SU-DHL-6 (cell line): ENCODE data around the gene ZNF580.

ENCODE experiments used
- H2AFZ ChIP-seq: fragments of 200-600 bp; sonication (generic); 2 replicates; pipeline ENCODE4 v1.6.1; 2014; ENCODE audit warnings: low read depth, mild to moderate bottlenecking, moderate library complexity, mixed read lengths, antibody characterized with exemption, low read length; ENCODE audit not compliant: severe bottlenecking
- H3F3A ChIP-seq: fragments of 200-600 bp; shearing (Covaris generic); 2 replicates; pipeline ENCODE4 v1.6.0; 2016; ENCODE audit warnings: antibody characterized with exemption, mild to moderate bottlenecking; ENCODE audit not compliant: insufficient read depth
- H3K27ac ChIP-seq: fragments of 200-600 bp; sonication (generic); 2 replicates; pipeline ENCODE4 v1.5.1; 2016; ENCODE audit warnings: low read depth, mild to moderate bottlenecking, low read length, moderate library complexity, mixed read lengths
- H3K27me3 ChIP-seq: fragments of 200-600 bp; sonication (generic), shearing (Covaris generic); 2 replicates; pipeline ENCODE4 v1.6.0; 2014; ENCODE audit warnings: mild to moderate bottlenecking, low read length
- H3K36me3 ChIP-seq: fragments of 200-600 bp; sonication (generic); 2 replicates; pipeline ENCODE4 v1.6.1; 2014; ENCODE audit warnings: mild to moderate bottlenecking, low read length, mixed read lengths
- H3K4me2 ChIP-seq: fragments of 300-600, 200-600 bp; shearing (Covaris generic), sonication (generic); 2 replicates; pipeline ENCODE4 v1.6.0; 2014; ENCODE audit warnings: low read length, low read depth, mild to moderate bottlenecking; ENCODE audit not compliant: poor library complexity, severe bottlenecking
- H3K4me3 ChIP-seq: fragments of 200-600 bp; sonication (generic); 2 replicates; pipeline ENCODE4 v1.5.1; 2014; ENCODE audit warnings: antibody characterized with exemption, low read length, mild to moderate bottlenecking, mixed read lengths; ENCODE audit not compliant: insufficient read depth, poor library complexity, severe bottlenecking
- H3K79me2 ChIP-seq: fragments of 200-600 bp; sonication (generic); 2 replicates; pipeline ENCODE4 v1.6.1; 2014; ENCODE audit warnings: mild to moderate bottlenecking, low read length, moderate library complexity; ENCODE audit not compliant: insufficient read depth
- H3K9ac ChIP-seq: fragments of 200-600 bp; sonication (generic); 2 replicates; pipeline ENCODE4 v1.7.0; 2014; ENCODE audit warnings: mild to moderate bottlenecking, low read length
- H3K9me2 ChIP-seq: fragments of 200-600 bp; sonication (generic); replicated peaks from 2 replicates; pipeline ENCODE4 v1.6.1; 2014; ENCODE audit warnings: low read length; ENCODE audit not compliant: insufficient read depth
- H3K9me3 ChIP-seq: fragments of 200-600 bp; sonication (generic); 2 replicates; pipeline ENCODE4 v1.6.1; 2014; ENCODE audit warnings: low read length, mixed read lengths; ENCODE audit not compliant: insufficient read depth
- H4K20me1 ChIP-seq: fragments of 200-600 bp; sonication (generic); 2 replicates; pipeline ENCODE4 v1.6.1; 2014; ENCODE audit warnings: low read depth, mild to moderate bottlenecking, antibody characterized with exemption, low read length, moderate library complexity, mixed read lengths
- CTCF ChIP-seq: fragments of 200-600 bp; sonication (generic); IDR thresholded peaks from one replicate; pipeline ENCODE4 v1.5.1; 2017; ENCODE audit warnings: antibody characterized with exemption, mild to moderate bottlenecking, low read length, moderate library complexity; ENCODE audit not compliant: insufficient read depth, poor library complexity, severe bottlenecking
- EZH2phosphoT487 ChIP-seq: fragments of 200-600 bp; sonication (generic), shearing (Covaris generic); conservative IDR thresholded peaks from 2 replicates; pipeline ENCODE4 v1.6.1; 2018; ENCODE audit warnings: mild to moderate bottlenecking, antibody characterized with exemption, low read length, moderate library complexity, mixed read lengths

Gene ZNF580

GRCh38 chr19:55599468-55599841 is 41.3 kb upstream of the ZNF580 start, which contains the start of gene FIZ1:
FIZ1 (minus strand) TSS chr19:55599517; CDS start chr19:55597865, 1,652 bp downstream.
- Histone ChIP-seq H3F3A (peaks cover 28% of the 10 kb centered on the region), H3K4me2 (peak within 1 kb of the TSS; percentile 64), H3K27ac (peak within 1 kb of the TSS; percentile 95), H3K9me3 (no peaks in the 10 kb centered on the region), H4K20me1 (no peaks in the 10 kb centered on the region), H3K9ac (peak within 1 kb of the TSS; percentile 83), H3K36me3 (no peaks in the 10 kb centered on the region), H3K4me3 (peak within 1 kb of the TSS; percentile 76), H2AFZ (peak within 1 kb of the TSS; percentile 67), H3K27me3 (no peaks in the 10 kb centered on the region), H3K79me2 (no peaks in the 10 kb centered on the region), H3K9me2 (no peaks in the 10 kb centered on the region)
- TF ChIP-seq CTCF (no peak), EZH2phosphoT487 (no peak)

- Histone ChIP-seq H3K9me2 (no peaks in the 10 kb centered on the region), H3K9ac (peak within 1 kb of the TSS; percentile 83), H3K9me3 (no peaks in the 10 kb centered on the region), H3K4me3 (peak within 1 kb of the TSS; percentile 76), H3K27ac (peak within 1 kb of the TSS; percentile 95), H2AFZ (peak within 1 kb of the TSS; percentile 67), H3K36me3 (no peaks in the 10 kb centered on the region), H3F3A (peaks cover 33% of the 10 kb centered on the region), H3K79me2 (no peaks in the 10 kb centered on the region), H4K20me1 (no peaks in the 10 kb centered on the region), H3K4me2 (peak within 1 kb of the TSS; percentile 64), H3K27me3 (no peaks in the 10 kb centered on the region)
- TF ChIP-seq CTCF, result no peak
- no peak for TF ChIP-seq EZH2phosphoT487
Observed at GRCh38 chr19:55599842-55600661, 40.8 kb upstream of the ZNF580 start, which contains the start of gene ZNF524. ZNF524 (plus strand) TSS chr19:55600288; CDS start chr19:55602113, 1,825 bp downstream.

GRCh38 chr19:55600662-55601028 is 40.2 kb upstream of the ZNF580 start:
- H4K20me1 ChIP-seq, result no peaks in the 10 kb centered on the region
- H3K9me3 ChIP-seq, result no peaks in the 10 kb centered on the region
- H3K27ac ChIP-seq, result peak overlapping the region; percentile 95
- no peaks in the 10 kb centered on the region for H3K9me2 ChIP-seq
- H3F3A ChIP-seq, result peaks cover 33% of the 10 kb centered on the region
- no peaks in the 10 kb centered on the region; the same call in 1 of the 2 replicates for H3K79me2 ChIP-seq
- H3K4me2 ChIP-seq, result peak overlapping the region; percentile 64
- H3K36me3 ChIP-seq, result no peaks in the 10 kb centered on the region
- peak overlapping the region; percentile 83 for H3K9ac ChIP-seq
- H3K27me3 ChIP-seq, result no peaks in the 10 kb centered on the region
- peak overlapping the region; percentile 76 for H3K4me3 ChIP-seq
- no peak for TF ChIP-seq EZH2phosphoT487
- no peak for TF ChIP-seq CTCF
- H2AFZ ChIP-seq, result peak overlapping the region; percentile 35
